Amniotic stem cell (primary cell): ENCODE data around the gene ASPN.

Source experiments
- DNase-seq: peaks from one replicate; lab custom pipeline; 2025; lab: John Stamatoyannopoulos, UW

The ASPN gene

DNA sequence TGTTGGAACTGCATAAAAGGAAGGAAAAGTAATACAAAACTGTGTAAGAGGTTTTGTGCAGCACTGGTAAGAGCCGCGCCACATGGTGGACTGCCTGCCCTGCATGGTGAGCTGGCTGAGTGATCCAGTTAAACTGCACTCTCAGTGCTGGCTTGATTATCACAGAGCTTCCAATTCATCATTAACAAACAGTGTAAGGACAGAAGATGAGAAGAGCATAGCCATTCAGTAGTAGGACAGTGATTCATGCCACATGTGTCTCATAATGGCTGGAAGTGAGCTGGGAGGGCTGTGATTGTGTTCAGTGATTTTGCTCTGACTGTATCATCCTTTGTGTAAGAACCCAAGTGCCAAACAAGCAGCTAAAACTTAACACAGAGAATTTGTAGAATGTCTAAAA, 14.1 kb downstream of the ASPN start:
- DNase-seq = no peak

- no peak for DNase-seq
Measured at GRCh38 chr9:92467511-92467910, 14.8 kb downstream of the ASPN start.

DNA sequence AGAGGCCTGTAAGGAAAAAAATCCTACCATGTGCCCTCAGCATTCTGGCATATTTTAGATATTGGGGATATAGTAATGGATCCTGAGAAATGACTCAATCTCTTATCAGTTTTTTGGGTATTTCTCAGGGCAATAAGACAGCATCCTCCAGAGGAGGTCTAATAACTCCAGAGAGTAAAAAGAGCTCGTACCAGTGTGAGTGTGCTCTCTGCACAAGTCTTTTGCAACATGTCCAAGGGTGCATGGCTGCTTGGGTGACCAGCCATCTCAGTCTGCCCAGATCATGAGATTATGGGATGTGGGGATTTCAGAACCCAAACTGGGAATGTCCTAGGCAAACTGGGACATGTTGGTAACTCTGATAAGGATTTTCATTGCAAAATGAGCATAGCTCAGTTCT, 15.3 kb downstream of the ASPN start:
- DNase-seq = no peak

GRCh38 chr9:92463984-92464383, 18.3 kb downstream of the ASPN start:
- peak; percentile 69 for DNase-seq

DNA sequence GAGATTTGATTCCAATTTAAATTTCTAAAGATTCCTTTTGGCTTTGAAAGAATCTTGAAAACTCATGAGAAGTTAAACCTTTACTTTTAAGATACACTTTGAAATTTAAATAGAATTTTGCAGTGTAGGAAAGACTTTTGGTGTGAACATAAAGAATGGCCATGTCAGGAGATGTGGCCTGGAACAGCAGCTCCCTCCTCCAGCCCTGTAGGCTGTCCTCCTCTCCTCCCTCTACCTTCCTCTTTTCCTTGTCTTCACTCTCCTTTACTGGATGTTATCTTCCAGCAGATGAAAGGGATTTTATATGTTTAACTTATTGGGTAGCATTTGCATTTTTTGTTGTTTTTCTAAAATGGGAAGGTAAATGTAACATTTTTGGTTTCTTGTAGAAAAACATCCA, 18.9 kb downstream of the ASPN start:
- no peak for DNase-seq

DNA sequence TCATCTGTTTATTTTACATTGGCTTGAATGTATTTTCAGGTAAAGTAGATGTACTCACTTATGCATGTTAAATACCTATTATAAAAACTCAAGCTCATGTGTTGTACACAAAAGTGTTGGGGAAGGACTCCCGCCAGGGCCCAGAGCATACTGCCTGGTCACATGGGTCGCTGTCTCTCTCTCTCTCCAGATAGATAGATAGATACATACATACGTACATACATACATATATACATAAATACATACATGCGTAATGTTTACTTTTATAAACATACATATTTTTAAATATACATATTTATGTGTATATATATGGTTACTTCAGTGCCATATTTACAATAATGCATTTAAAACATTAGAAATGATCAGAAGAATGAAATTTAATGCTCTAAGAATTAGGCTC, 24.7 kb downstream of the ASPN start:
- DNase-seq = no peak

GRCh38 chr9:92455217-92455616, 27.1 kb downstream of the ASPN start:
- no peak for DNase-seq

- no peak for DNase-seq
Measured at GRCh38 chr9:92446536-92446935, 35.8 kb downstream of the ASPN start.

DNA sequence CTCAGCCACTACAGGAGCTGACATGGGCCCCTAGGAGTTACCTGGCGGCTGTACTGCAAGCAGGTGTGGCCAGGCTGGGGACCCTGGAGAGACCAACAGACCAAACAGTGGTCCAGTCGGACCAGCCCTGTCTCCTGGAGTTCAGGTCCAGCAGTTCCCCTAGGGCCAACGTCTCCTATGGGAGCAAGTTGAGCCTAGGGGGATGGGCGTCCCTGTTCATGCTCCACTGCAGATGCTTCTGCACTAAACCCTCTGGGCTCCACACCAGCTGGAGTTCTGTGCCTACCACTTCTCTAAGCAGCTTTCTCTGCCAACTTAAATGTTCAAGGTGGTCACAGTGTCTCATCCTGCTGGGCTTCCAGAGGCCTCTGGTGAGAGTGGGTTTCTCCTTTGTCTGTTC, 37.5 kb downstream of the ASPN start:
- DNase-seq = no peak

DNA sequence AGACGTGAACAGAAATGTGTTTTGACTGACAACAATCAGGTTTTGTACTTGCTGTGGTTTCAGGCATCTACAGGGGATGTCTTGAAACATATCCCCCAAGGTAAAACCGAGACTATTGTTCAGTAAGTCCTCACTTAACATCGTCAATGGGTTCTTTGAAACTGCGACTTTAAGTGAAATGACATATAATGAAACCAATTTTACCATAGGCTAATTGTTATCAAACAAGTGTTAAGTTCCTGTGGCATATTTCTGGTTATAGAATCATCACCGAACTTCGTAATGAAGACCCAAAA, 41.6 kb downstream of the ASPN start:
- DNase-seq = no peak

GRCh38 chr9:92439921-92440750, 42.2 kb downstream of the ASPN start:
- DNase-seq = peak; percentile 44

DNA sequence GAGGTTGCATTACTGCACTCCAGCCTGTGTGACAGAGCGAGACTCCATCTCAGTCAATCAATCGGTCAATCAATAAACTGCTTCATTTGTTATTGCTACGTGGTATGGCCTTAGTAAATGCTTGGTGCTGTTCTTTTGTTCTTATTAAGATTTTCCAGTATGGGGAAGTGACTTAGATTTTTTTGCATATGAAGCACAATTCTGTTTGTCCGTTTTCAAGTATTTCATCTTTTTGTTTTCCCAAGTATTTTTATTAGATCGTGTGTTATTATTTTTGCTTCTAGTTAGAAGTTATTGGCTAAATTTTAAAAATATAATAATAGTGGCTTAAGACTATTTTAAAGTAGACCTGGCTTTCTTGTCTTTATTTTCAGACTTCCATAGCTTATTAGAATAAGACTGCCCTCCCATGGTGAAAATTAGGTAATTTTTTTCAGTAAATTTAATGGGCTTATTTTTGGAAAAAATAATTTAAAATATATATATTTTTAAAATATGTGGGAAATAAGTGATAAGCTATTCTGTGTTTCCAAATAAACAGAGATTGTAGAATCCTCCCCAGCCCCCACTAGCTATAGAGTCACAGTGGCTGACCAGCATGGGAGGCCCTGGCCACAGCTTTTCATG, 43.3 kb downstream of the ASPN start:
- no peak for DNase-seq

GRCh38 chr9:92435263-92435662, 47.0 kb downstream of the ASPN start:
- DNase-seq = no peak

DNA sequence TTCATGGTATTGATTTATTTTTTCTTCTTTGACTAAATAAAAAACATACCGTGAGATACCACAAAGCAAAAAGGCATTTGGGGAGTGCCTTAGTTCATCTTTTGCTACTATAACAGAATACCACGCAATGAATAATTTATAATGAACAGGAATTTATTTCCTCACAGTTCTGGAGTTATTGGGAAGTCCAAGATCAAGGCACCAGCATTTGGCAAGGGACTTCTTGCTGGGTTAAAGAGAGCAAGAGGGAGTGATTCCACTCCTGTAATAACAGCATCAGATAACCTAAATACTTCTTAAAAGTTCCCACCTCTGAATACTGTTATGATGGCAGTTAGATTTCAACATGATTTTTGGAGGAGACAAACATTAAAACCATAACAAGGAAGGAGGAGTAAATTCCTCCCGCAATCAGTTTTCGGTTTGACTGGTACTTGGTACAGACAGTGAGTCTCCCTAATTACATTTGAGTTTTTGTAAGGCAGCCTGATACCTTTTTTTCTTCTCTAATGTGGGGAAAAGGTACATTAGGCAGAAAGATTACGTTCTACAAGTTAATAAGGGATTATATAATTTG, 49.2 kb downstream of the ASPN start:
- DNase-seq = no peak

DNA sequence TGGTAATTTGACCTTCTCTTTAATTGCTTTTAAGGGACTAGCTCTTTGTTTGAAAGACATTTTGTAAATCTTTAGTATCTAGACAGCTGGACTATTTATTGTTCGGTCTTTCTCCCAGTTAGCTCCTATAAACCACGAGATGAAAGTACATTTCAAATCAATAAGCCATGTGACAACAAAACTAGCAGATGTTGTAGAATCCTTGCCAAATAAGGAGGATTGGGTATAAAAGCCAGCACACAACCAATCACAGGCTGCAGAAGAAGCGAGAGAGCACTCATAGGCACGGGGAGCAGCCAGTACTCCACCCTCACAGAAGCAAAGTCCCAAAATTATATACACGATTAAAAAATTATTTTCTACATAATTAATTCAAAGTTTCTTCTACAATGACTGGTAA, 50.0 kb downstream of the ASPN start:
- no peak for DNase-seq

- DNase-seq = no peak
Measured at GRCh38 chr9:92429836-92430235, 52.5 kb downstream of the ASPN start.

DNA sequence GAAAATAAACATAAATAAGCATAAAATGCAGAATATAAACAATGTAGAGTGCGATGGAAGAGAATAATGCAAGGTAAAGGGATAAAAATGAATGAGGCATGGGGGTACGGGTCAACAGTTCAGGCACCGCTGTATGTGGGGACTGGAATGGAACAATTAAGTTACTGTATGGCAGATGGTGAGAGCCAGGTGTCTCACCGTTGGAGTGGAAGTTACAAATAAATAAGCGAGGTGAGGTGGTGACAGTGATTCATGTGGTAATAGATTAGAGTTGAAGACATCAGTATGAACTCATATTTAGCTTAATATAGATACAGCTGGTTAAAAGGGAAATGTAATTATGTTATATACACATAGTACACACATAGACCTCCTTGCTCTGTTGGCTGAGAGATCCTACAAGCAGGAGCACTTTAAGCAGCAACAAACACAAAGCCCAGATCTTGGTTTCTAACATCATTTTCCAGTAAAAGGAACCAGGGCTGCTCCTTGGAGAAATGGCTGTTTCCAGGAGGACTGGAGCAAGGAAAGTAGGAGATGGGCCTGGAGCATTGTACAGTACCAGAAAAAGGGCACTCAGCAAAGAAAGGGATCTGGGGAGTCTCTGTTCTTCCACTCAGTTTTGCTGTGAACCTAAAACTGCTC, 55.7 kb downstream of the ASPN start:
- DNase-seq = no peak

GRCh38 chr9:92425474-92425873, 56.8 kb downstream of the ASPN start:
- no peak for DNase-seq

DNA sequence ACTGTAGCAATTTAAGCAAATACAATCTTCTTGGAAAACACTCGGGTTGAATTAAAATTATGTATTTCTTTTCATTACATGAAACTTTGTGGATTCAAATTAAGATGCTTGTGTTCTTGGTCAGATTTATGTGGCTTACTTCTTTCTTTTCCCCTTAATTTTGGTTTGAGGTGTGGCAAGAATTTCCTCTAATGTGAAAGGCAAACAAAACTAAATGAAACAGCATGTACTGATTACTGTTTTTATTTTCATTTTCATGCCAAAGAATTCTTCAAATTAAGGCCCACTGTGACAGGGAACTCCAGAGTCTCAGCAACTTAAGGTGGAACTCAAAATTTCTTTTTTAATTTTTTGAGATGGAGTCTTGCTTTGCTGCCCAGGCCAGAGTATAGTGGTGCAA, 58.0 kb downstream of the ASPN start, which contains the start of gene OMD:
OMD (minus strand) TSS at position 132 of the 400 bp plus-strand sequence. CDS start 6,913 bp downstream, outside the sequence.
- no peak for DNase-seq

GRCh38 chr9:92423612-92424011, 58.7 kb downstream of the ASPN start:
- DNase-seq = no peak

- DNase-seq = no peak
Measured at GRCh38 chr9:92422611-92423338, 59.5 kb downstream of the ASPN start.

DNA sequence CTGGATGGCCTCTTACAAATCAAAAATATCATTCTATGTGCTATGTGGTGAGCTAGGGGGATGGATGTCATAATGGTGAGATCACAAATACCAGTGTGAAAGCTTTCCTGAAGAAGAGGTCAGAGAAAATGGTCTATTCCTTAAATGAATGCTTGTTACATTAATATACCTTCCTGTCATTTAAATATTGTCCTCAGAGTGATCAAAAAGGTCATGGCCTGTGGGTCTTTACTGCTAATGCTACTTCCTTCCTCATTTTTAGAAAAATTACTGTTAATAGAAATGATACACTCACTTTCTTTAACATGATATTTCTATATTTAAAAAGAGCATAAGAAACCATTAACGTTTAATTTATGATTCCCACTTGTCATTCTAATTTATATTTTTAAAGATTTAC, 67.7 kb downstream of the ASPN start:
- no peak for DNase-seq
